A673 (cell line): ENCODE data around the gene OR5D14. TPM values are rescaled to one million over a fixed set of nuclear protein-coding genes. Genes with fewer than 3 reads are reported as not detected.

Source experiments
- Bru-seq: library from RNA; stranded (reverse); fragments of 400-500 nt; gene quantifications from one replicate; lab custom pipeline; 2021; lab: Mats Ljungman, UMichigan
- BruChase-seq, 2 experiments: library from RNA; stranded (reverse); fragments of 400-500 nt; gene quantifications; one replicate each; lab custom pipeline; 2021; lab: Mats Ljungman, UMichigan
- BruUV-seq: library from RNA; stranded (reverse); fragments of 400-500 nt; replicated peaks from 2 replicates; lab custom pipeline; 2021; lab: Mats Ljungman, UMichigan
- CTCF ChIA-PET: fragments of 300-600 bp; sonication (Branson Sonifier 250); formaldehyde crosslinking; loops from one replicate; lab custom pipeline; 2022; ENCODE audit warnings: antibody characterized with exemption; lab: Charles Lee
- POLR2A ChIA-PET: fragments of 300-600 bp; sonication (Branson Sonifier 250); formaldehyde crosslinking; loops from one replicate; lab custom pipeline; 2022; ENCODE audit warnings: antibody characterized with exemption; ENCODE audit not compliant: low non-redundant PET; lab: Charles Lee
- DNase-seq: peaks from one replicate; pipeline ENCODE4 v3.0.0-alpha.2; 2015; ENCODE audit warnings: low spot score
- H3K27ac ChIP-seq: fragments of 200-600 bp; sonication (generic); 2 replicates; pipeline ENCODE4 v1.5.1; 2016; ENCODE audit warnings: mixed run types, low read depth, mild to moderate bottlenecking, mixed read lengths, antibody characterized with exemption, low read length; ENCODE audit not compliant: poor library complexity, severe bottlenecking
- H3K27me3 ChIP-seq: fragments of 200-600 bp; sonication (generic); replicated peaks from 2 replicates; pipeline ENCODE4 v1.6.1; 2017; ENCODE audit warnings: mixed run types, low read depth, mild to moderate bottlenecking, mixed read lengths, antibody characterized with exemption, low read length; ENCODE audit not compliant: insufficient read depth, poor library complexity
- H3K36me3 ChIP-seq: fragments of 200-600 bp; sonication (generic); 2 replicates; pipeline ENCODE4 v1.6.1; 2016; ENCODE audit warnings: mixed run types, mild to moderate bottlenecking, mixed read lengths, antibody characterized with exemption, low read length; ENCODE audit not compliant: insufficient read depth, poor library complexity, severe bottlenecking
- H3K4me1 ChIP-seq: fragments of 200-600 bp; sonication (generic); 2 replicates; pipeline ENCODE4 v1.6.1; 2017; ENCODE audit warnings: mixed run types, mild to moderate bottlenecking, mixed read lengths, antibody characterized with exemption, low read length; ENCODE audit not compliant: insufficient read depth, poor library complexity, severe bottlenecking
- H3K4me3 ChIP-seq: fragments of 200-600 bp; sonication (generic); 2 replicates; pipeline ENCODE4 v1.5.1; 2016; ENCODE audit warnings: low read depth, mixed run types, mild to moderate bottlenecking, mixed read lengths, low read length; ENCODE audit not compliant: poor library complexity, severe bottlenecking
- H3K9me3 ChIP-seq: fragments of 200-600 bp; sonication (generic); 2 replicates; pipeline ENCODE4 v1.6.1; 2016; ENCODE audit warnings: mixed run types, low read depth, mild to moderate bottlenecking, mixed read lengths, antibody characterized with exemption, low read length; ENCODE audit not compliant: poor library complexity, severe bottlenecking
- CTCF ChIP-seq: fragments of 300-800, 200-600 bp; sonication (generic); conservative IDR thresholded peaks from 2 replicates; pipeline ENCODE4 v1.5.1; 2017; ENCODE audit warnings: low read depth, mild to moderate bottlenecking, antibody characterized with exemption, low read length, moderate library complexity, mixed read lengths
- EZH2 ChIP-seq: fragments of 200-600 bp; sonication (generic); IDR thresholded peaks from 2 replicates; pipeline ENCODE4 v1.6.1; 2017; ENCODE audit warnings: borderline replicate concordance, low read depth, mild to moderate bottlenecking, mixed read lengths, antibody characterized with exemption, low read length; ENCODE audit not compliant: poor library complexity, severe bottlenecking
- intact Hi-C: fragments of 100-400 bp; cut with micrococcal nuclease; formaldehyde crosslinking; loops from one replicate; pipeline ENCODE4 v1.10.0; 2022; ENCODE audit not compliant: unreplicated experiment
- long read RNA-seq: library from polyadenylated mRNA; stranded (forward); transcript quantifications from one replicate; pipeline ENCODE4 v2.0.0, GENCODE V29; 2022
- total RNA-seq: library from RNA; stranded (reverse); gene quantifications from 2 replicates; pipeline ENCODE4 v1.2.3, GENCODE V29; 2021

Gene OR5D14
- total RNA-seq (not detected in 2 replicates), Bru-seq, nascent RNA (not detected), BruChase-seq, experiment 1, labeled RNA remaining after a 2-hour chase (not detected), BruChase-seq, experiment 2, labeled RNA remaining after a 6-hour chase (not detected)
- long read RNA-seq, result 0 reads

GRCh38 chr11:55795256-55795655 lies at the start of gene OR5D14:
Gene OR5D14, plus strand, starts transcription at chr11:55795556. Its CDS starts 0 bp downstream, at chr11:55795556.
- no peaks in the 10 kb centered on the region for H3K4me1 ChIP-seq
- H3K27me3 ChIP-seq, result no peaks in the 10 kb centered on the region
- DNase-seq, result no peak
- H3K27ac ChIP-seq, result no peak within 1 kb of the TSS
- intact Hi-C loops, result no loop called here
- CTCF ChIA-PET, result no interaction called here
- H3K36me3 ChIP-seq, result no peaks in the 10 kb centered on the region
- H3K9me3 ChIP-seq, result peaks cover 13% of the 10 kb centered on the region
- POLR2A ChIA-PET, result no interaction called here
- no peak for TF ChIP-seq CTCF
- no peak for TF ChIP-seq EZH2
- no peak within 1 kb of the TSS for H3K4me3 ChIP-seq
- BruUV-seq, result no TSS peak

- no peak for DNase-seq
- no peaks in the 10 kb centered on the region for H3K4me1 ChIP-seq
- no peaks in the 10 kb centered on the region for H3K27me3 ChIP-seq
- POLR2A ChIA-PET, result no interaction called here
- CTCF ChIA-PET, result no interaction called here
- intact Hi-C loops, result no loop called here
- no peaks in the 10 kb centered on the region for H3K36me3 ChIP-seq
- no TSS peak for BruUV-seq
- no peak within 1 kb of the TSS for H3K27ac ChIP-seq
- H3K4me3 ChIP-seq, result no peak within 1 kb of the TSS
- TF ChIP-seq EZH2 (no peak), CTCF (no peak)
- peaks cover 18% of the 10 kb centered on the region for H3K9me3 ChIP-seq
Observed at GRCh38 chr11:55773138-55773537, 22.2 kb upstream of the OR5D14 start, which contains the start of gene OR5D13. Gene OR5D13, plus strand, starts transcription at chr11:55773438. Its CDS starts 0 bp downstream, at chr11:55773438.

- TF ChIP-seq CTCF (no peak), EZH2 (no peak)
- Histone ChIP-seq H3K9me3 (peaks cover 7% of the 10 kb centered on the region), H3K4me1 (no peaks in the 10 kb centered on the region), H3K36me3 (no peaks in the 10 kb centered on the region), H3K27ac (no peak overlapping the region), H3K27me3 (no peaks in the 10 kb centered on the region), H3K4me3 (no peak overlapping the region)
- ChIA-PET POLR2A (no interaction called here), CTCF (no interaction called here)
- DNase-seq, result no peak
- BruUV-seq, result no TSS peak
- intact Hi-C loops, result no loop called here
Observed at GRCh38 chr11:55791606-55792005, 3.8 kb upstream of the OR5D14 start.
